Epithelial cell of proximal tubule (primary cell): ENCODE measurements around the gene SYNCRIP. TPM values are rescaled to one million over a fixed set of nuclear protein-coding genes. Genes with fewer than 3 reads are reported as not detected.

Source experiments
- DNase-seq: peaks from one replicate; pipeline ENCODE4 v3.0.0-alpha.2; 2011; ENCODE audit warnings: low read depth
- H3K4me3 ChIP-seq: 2 replicates; pipeline ENCODE4 v1.5.1; 2011; ENCODE audit warnings: low read depth, mild to moderate bottlenecking, low read length
- CTCF ChIP-seq: conservative IDR thresholded peaks from 2 replicates; pipeline ENCODE4 v1.5.1; 2012; ENCODE audit warnings: low read depth, mild to moderate bottlenecking, low read length
- total RNA-seq: library from RNA; depleted of rRNA; stranded (reverse); fragments of >200 nt; gene quantifications from 2 replicates; pipeline ENCODE4 v1.2.3, GENCODE V29; 2015

Gene SYNCRIP
- total RNA-seq, 1 donor from 2014 or later, result 59.3 TPM

DNA sequence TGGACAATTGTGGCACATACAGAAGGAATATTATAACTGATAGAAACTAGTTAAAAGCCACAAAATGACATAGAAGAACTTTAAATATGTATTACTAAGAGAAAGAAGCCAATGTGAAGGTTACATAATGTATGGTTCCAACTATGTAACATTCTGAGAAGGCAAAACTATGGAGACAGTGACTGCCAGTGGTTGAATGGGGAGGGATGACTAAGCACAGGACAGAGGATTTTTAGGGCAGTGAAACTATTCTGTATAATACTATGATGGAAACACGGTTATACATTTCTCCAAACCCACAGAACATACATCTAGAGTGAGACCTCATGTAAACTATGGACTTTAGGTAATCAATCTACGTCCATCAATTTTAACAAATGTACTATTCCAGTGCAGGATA is 22.4 kb downstream of the SYNCRIP start:
- H3K4me3 ChIP-seq, result no peak overlapping the region
- no peak for DNase-seq
- no peak for TF ChIP-seq CTCF

- no peak for TF ChIP-seq CTCF
- DNase-seq, result no peak
- H3K4me3 ChIP-seq, result no peak overlapping the region
Observed at GRCh38 chr6:85614780-85615179, 27.9 kb downstream of the SYNCRIP start.

DNA sequence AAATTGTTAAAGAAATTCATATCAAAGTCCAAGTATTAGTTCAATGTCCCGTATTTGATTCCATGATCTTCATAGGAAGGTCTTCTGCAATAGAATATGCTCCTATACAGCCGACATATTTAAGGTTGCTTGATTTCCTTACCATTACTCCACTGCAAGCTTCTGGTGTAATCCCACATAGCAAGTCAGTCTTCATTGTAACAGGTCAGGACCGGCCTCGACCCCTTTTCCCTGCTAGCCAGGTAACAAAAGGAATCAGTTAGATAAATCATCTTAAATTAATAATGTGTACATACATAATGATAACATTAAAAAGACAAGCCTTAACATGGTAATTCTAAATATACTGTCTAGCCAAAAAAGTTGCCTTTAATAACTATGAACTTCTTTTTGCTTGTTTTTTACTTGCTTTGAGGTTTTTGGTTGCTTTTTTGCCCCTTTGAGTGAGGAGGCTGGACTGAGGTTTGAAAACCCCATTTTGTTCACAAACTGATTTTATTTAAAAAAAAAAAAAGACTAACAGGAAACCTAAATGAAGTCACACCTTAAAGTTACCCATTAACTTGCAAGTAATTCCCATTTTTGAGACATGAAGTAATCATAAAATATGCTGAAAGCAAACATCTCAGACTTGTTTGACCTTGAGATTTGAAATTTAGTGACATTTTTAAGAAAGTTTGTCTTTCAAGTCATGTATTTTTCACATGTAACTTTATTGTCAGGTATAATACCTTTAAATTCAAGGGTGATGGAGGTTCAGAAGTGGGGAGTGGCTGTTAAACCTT is 29.8 kb downstream of the SYNCRIP start:
- H3K4me3 ChIP-seq, result no peak overlapping the region
- TF ChIP-seq CTCF, result no peak
- no peak for DNase-seq

GRCh38 chr6:85610182-85610895 is 32.3 kb downstream of the SYNCRIP start:
- no peak for DNase-seq
- no peak for TF ChIP-seq CTCF
- no peak overlapping the region for H3K4me3 ChIP-seq

GRCh38 chr6:85602100-85602499 is 40.6 kb downstream of the SYNCRIP start:
- no peak for DNase-seq
- no peak overlapping the region for H3K4me3 ChIP-seq
- TF ChIP-seq CTCF, result no peak

GRCh38 chr6:85600713-85601313 is 41.9 kb downstream of the SYNCRIP start:
- no peak for DNase-seq
- no peak for TF ChIP-seq CTCF
- no peak overlapping the region for H3K4me3 ChIP-seq
